ENCODE results near the gene RAB21. TPM values are rescaled to one million over a fixed set of nuclear protein-coding genes. Genes with fewer than 3 reads are reported as not detected.
"Not testable (repeated sequence)": the region's sequence is repeated elsewhere in the genome, so short reads cannot be mapped to it uniquely, and the experiment has no call there.

The RAB21 gene
- total RNA-seq, 1 experiment from 2014 or later, result 53.0 TPM

- Mint-ChIP-seq H3K4me3 (no peak overlapping the region), H3K27ac (no peak overlapping the region), H3K27me3 (ENCODE audit: low read depth) (peaks cover 4% of the 10 kb centered on the region; the same call in 1 of the 2 replicates), H3K9me3 (no peaks in the 10 kb centered on the region), H3K36me3 (ENCODE audit: insufficient read depth in 1 of 3, low read depth in 3 of 3) (no peaks in the 10 kb centered on the region), H3K4me1 (no peaks in the 10 kb centered on the region; a peak in 1 of 4 replicates)
- Histone ChIP-seq H4K20me1 (ENCODE audit: control insufficient read depth, insufficient read depth, insufficient read length) (no peaks in the 10 kb centered on the region), H3K18ac (ENCODE audit: insufficient read length, low read depth, low read length) (no peak overlapping the region), H2BK20ac (ENCODE audit: low read depth, low read length, poor library complexity, severe bottlenecking) (no peak overlapping the region), H4K91ac (ENCODE audit: insufficient read length, low read depth, low read length) (no peak overlapping the region), H2AFZ (ENCODE audit: low read length) (no peak overlapping the region), H3K56ac (ENCODE audit: insufficient read length, low read depth, low read length) (no peak overlapping the region), H2BK12ac (ENCODE audit: insufficient read length, low read depth, low read length) (no peak overlapping the region), H4K5ac (ENCODE audit: insufficient read length, low read depth, low read length) (no peak overlapping the region), H3K23ac (ENCODE audit: insufficient read length, low read depth, low read length) (no peak overlapping the region), H3K79me2 (ENCODE audit: insufficient read depth, low read length) (no peaks in the 10 kb centered on the region), H3K9ac (ENCODE audit: extremely low read depth, insufficient read length, low read length) (no peak overlapping the region), H3T11ph (ENCODE audit: low read length) (no peak overlapping the region), H2BK15ac (ENCODE audit: low read depth, low read length) (no peak overlapping the region), H3K4ac (ENCODE audit: low read depth, low read length) (no peak overlapping the region), H3K9me3 (ENCODE audit: control insufficient read depth, low read depth, low read length) (no peaks in the 10 kb centered on the region), H3K14ac (ENCODE audit: insufficient read depth, low read length) (no peak overlapping the region), H3K27me3 (ENCODE audit: insufficient read depth, low read length) (no peaks in the 10 kb centered on the region), H3K4me1 (ENCODE audit: insufficient read depth, low read length) (no peaks in the 10 kb centered on the region), H4K8ac (replicated peaks; ENCODE audit: insufficient read length, low read depth, low read length) (no peak overlapping the region), H3K27ac (ENCODE audit: insufficient read length, low read depth, low read length) (no peak overlapping the region), H3K79me1 (ENCODE audit: insufficient read depth, low read depth, low read length, poor library complexity, severe bottlenecking) (no peaks in the 10 kb centered on the region), H2AK5ac (ENCODE audit: insufficient read length, low read length) (no peak overlapping the region), H2BK5ac (ENCODE audit: insufficient read length, low read length) (no peak overlapping the region), H3K23me2 (ENCODE audit: insufficient read length, low read depth, low read length, poor library complexity, severe bottlenecking) (no peaks in the 10 kb centered on the region), H3K4me2 (ENCODE audit: insufficient read depth, insufficient read length, low read length) (no peak overlapping the region), H2BK120ac (ENCODE audit: low read depth, low read length, poor library complexity, severe bottlenecking) (no peak overlapping the region)
- TF ChIP-seq CTCF (conservative IDR thresholded peaks at IDR 0.05), result no peak
- no peak for DNase-seq
- WGBS (ENCODE audit: extremely low coverage, insufficient read length, low lambda C conversion rate), result no CpG with 5 or more reads among the region's 3 CpGs
Measured at GRCh38 chr12:71810921-71811320, 56.3 kb downstream of the RAB21 start.

- not testable (repeated sequence) for H2AFZ ChIP-seq (ENCODE audit: low read length); H4K20me1 ChIP-seq (ENCODE audit: control insufficient read depth, insufficient read depth, insufficient read length); H3K9me3 Mint-ChIP-seq; H3K56ac ChIP-seq (ENCODE audit: insufficient read length, low read depth, low read length); H3T11ph ChIP-seq (ENCODE audit: low read length); H3K79me1 ChIP-seq (ENCODE audit: insufficient read depth, low read depth, low read length, poor library complexity, severe bottlenecking); H4K5ac ChIP-seq (ENCODE audit: insufficient read length, low read depth, low read length); H3K27me3 ChIP-seq (ENCODE audit: insufficient read depth, low read length); H2BK20ac ChIP-seq (ENCODE audit: low read depth, low read length, poor library complexity, severe bottlenecking); H3K4ac ChIP-seq (ENCODE audit: low read depth, low read length); H4K8ac ChIP-seq (replicated peaks; ENCODE audit: insufficient read length, low read depth, low read length); H3K4me1 Mint-ChIP-seq; H3K4me3 Mint-ChIP-seq; H2BK12ac ChIP-seq (ENCODE audit: insufficient read length, low read depth, low read length); H3K27ac Mint-ChIP-seq; H3K36me3 Mint-ChIP-seq (ENCODE audit: insufficient read depth in 1 of 3, low read depth in 3 of 3); H2BK120ac ChIP-seq (ENCODE audit: low read depth, low read length, poor library complexity, severe bottlenecking); H4K91ac ChIP-seq (ENCODE audit: insufficient read length, low read depth, low read length); H3K23ac ChIP-seq (ENCODE audit: insufficient read length, low read depth, low read length); H3K18ac ChIP-seq (ENCODE audit: insufficient read length, low read depth, low read length); H3K9ac ChIP-seq (ENCODE audit: extremely low read depth, insufficient read length, low read length); H2BK5ac ChIP-seq (ENCODE audit: insufficient read length, low read length); H3K27ac ChIP-seq (ENCODE audit: insufficient read length, low read depth, low read length); H2AK5ac ChIP-seq (ENCODE audit: insufficient read length, low read length); H3K27me3 Mint-ChIP-seq (ENCODE audit: low read depth); H3K4me2 ChIP-seq (ENCODE audit: insufficient read depth, insufficient read length, low read length); H3K4me1 ChIP-seq (ENCODE audit: insufficient read depth, low read length); H3K79me2 ChIP-seq (ENCODE audit: insufficient read depth, low read length); H3K14ac ChIP-seq (ENCODE audit: insufficient read depth, low read length); H3K9me3 ChIP-seq (ENCODE audit: control insufficient read depth, low read depth, low read length); H2BK15ac ChIP-seq (ENCODE audit: low read depth, low read length); H3K23me2 ChIP-seq (ENCODE audit: insufficient read length, low read depth, low read length, poor library complexity, severe bottlenecking); DNase-seq
- no CpG with 5 or more reads among the region's 6 CpGs for WGBS (ENCODE audit: extremely low coverage, insufficient read length, low lambda C conversion rate)
Measured at GRCh38 chr12:71815242-71815641, 60.6 kb downstream of the RAB21 start.

Data from H9 (cell line).